Measurements from ENCODE around the gene ARAF.
"Not testable (repeated sequence)": the region's sequence is repeated elsewhere in the genome, so short reads cannot be mapped to it uniquely, and the experiment has no call there.

ARAF gene

GRCh38 chrX:47560934-47561658 is at the start of gene ARAF (continued):
- TF ChIP-seq ZNF600 (tag by site-specific recombination; IDR thresholded peaks at IDR 0.05) (no peak), CTCF (tag by site-specific recombination; IDR thresholded peaks at IDR 0.05) (no peak), ZNF843 (tag by site-specific recombination; IDR thresholded peaks at IDR 0.05) (0 out of 2 replicates have a peak, but pooled peaks have one; percentile 27), ZNF416 (tag by site-specific recombination; IDR thresholded peaks at IDR 0.05) (no peak), ZBTB26 (tag by site-specific recombination; optimal IDR thresholded peaks at IDR 0.05) (peak; percentile 53), ZNF23 (tag by site-specific recombination; IDR thresholded peaks at IDR 0.05; ENCODE audit: borderline replicate concordance) (no peak), EGR2 (tag by site-specific recombination; IDR thresholded peaks at IDR 0.05; ENCODE audit: low read depth) (0 out of 2 replicates have a peak, but pooled peaks have one; percentile 46), GLIS1 (tag by site-specific recombination; IDR thresholded peaks at IDR 0.05) (peak; percentile 53), ZBTB1 (tag by site-specific recombination; IDR thresholded peaks at IDR 0.05) (no peak), ZNF292 (tag by site-specific recombination; IDR thresholded peaks at IDR 0.05; ENCODE audit: borderline replicate concordance, low read depth) (no peak), GFI1B (tag by site-specific recombination; IDR thresholded peaks at IDR 0.05) (no peak), ZNF501 (tag by site-specific recombination; IDR thresholded peaks at IDR 0.05) (peak; percentile 80), ZNF26 (tag by site-specific recombination; IDR thresholded peaks at IDR 0.05) (no peak), ZNF629 (tag by site-specific recombination; IDR thresholded peaks at IDR 0.05) (peak; percentile 33; the same call in 1 of the 2 replicates), ZNF639 (tag by site-specific recombination; IDR thresholded peaks at IDR 0.05) (peak; percentile 69; the same call in 1 of the 2 replicates), RBAK (tag by site-specific recombination; IDR thresholded peaks at IDR 0.05) (no peak)

- H3K27ac ChIP-seq (ENCODE audit: extremely low read depth, low read depth, low read length); H3K9me3 ChIP-seq (ENCODE audit: control insufficient read depth, insufficient read depth, low read depth, low read length); CTCF ChIA-PET; H3K4me1 ChIP-seq (ENCODE audit: control insufficient read depth, insufficient read depth, low read length); H3K4me3 ChIP-seq (ENCODE audit: low read depth, low read length); POLR2A ChIA-PET; H3K36me3 ChIP-seq (ENCODE audit: control insufficient read depth in 2 of 2, insufficient read depth in 1 of 2, low read length in 2 of 2): not testable (repeated sequence)
- TF ChIP-seq ZNF335 (tag by site-specific recombination; conservative IDR thresholded peaks at IDR 0.05): peak; percentile 20; the same call in 1 of the 2 replicates
Observed at GRCh38 chrX:47512383-47512782, 48.6 kb upstream of the ARAF start.
